ENCODE results near the gene CAPN2. TPM values are rescaled to one million over a fixed set of nuclear protein-coding genes. Genes with fewer than 3 reads are reported as not detected.
"Not testable (repeated sequence)": the region's sequence is repeated elsewhere in the genome, so short reads cannot be mapped to it uniquely, and the experiment has no call there.

The CAPN2 gene
- total and polyA plus RNA-seq, 7 experiments from 2014 or later: 57.6 to 195 (median 99.5) TPM

DNA sequence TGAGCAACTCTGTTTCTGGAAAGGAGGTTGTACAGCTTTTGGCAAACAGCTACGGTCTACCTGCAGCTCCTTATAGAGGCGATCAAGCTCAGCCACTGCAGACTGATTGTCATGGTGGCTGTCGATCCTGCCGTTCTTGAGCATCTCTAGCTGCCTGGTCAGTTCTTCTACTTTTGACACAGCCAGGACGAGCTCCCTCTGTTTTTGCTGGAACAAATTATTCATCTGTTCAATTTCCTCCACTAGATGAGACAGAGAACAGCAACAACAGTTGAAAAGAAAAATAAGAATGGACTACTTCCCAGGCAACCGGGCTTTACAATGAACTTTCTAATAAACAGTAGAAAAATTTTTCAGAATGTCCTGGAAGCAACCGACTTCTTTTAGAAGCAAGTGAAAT lies 90.9 kb downstream of the CAPN2 start:
- no peak for ATAC-seq
- Histone ChIP-seq H3K27me3 (ENCODE audit: control insufficient read depth in 2 of 2, insufficient read depth in 2 of 2, low read length in 2 of 2) (no peaks in the 10 kb centered on the region), H3K9me3 (ENCODE audit: control insufficient read depth in 2 of 3, low read length in 3 of 3) (no peaks in the 10 kb centered on the region), H3K4me3 (ENCODE audit: low read length) (no peak overlapping the region), H3K4me1 (ENCODE audit: control insufficient read depth in 2 of 2, insufficient read depth in 2 of 2, low read length in 2 of 2) (no peaks in the 10 kb centered on the region), H3K27ac (ENCODE audit: low read depth, low read length) (no peak overlapping the region), H3K36me3 (ENCODE audit: control insufficient read depth in 2 of 3, insufficient read depth in 3 of 3, low read length in 3 of 3) (peaks cover 15 to 64% (median 33%) of the 10 kb centered on the region in 3 experiments)
- intact Hi-C loops (cut with micrococcal nuclease): no loop called here
- H3K36me3 Mint-ChIP-seq: peaks cover 19 to 76% (median 47%) of the 10 kb centered on the region in 5 donors
- ChIA-PET CTCF (interaction anchor here (0.6 kb wide), 1 partner anchor 101 kb away, joined by 3 read pairs; no protein-coding TSS in a partner anchor), POLR2A (no interaction called here)
- no peak for DNase-seq
- H3K4me3 Mint-ChIP-seq: no peak overlapping the region
- H3K27ac Mint-ChIP-seq: no peak overlapping the region
- peaks cover 0 to 6% (median 0%) of the 10 kb centered on the region in 7 donors for H3K4me1 Mint-ChIP-seq
- H3K9me3 Mint-ChIP-seq: peaks cover 0 to 3% (median 0%) of the 10 kb centered on the region in 11 donors
- H3K27me3 Mint-ChIP-seq: no peaks in the 10 kb centered on the region

- H3K9me3 ChIP-seq (ENCODE audit: control insufficient read depth in 2 of 3, low read length in 3 of 3); H3K27ac Mint-ChIP-seq; H3K9me3 Mint-ChIP-seq; H3K4me3 ChIP-seq (ENCODE audit: low read length); H3K4me3 Mint-ChIP-seq; H3K27ac ChIP-seq (ENCODE audit: low read depth, low read length); H3K27me3 ChIP-seq (ENCODE audit: control insufficient read depth in 2 of 2, insufficient read depth in 2 of 2, low read length in 2 of 2); H3K27me3 Mint-ChIP-seq; DNase-seq; POLR2A ChIA-PET; ATAC-seq; CTCF ChIA-PET: not testable (repeated sequence)
- H3K4me1 ChIP-seq (ENCODE audit: control insufficient read depth in 2 of 2, insufficient read depth in 2 of 2, low read length in 2 of 2): peaks cover 0 to 22% of the 10 kb centered on the region in 2 donors
- peaks cover 19 to 28% (median 25%) of the 10 kb centered on the region in 7 donors for H3K4me1 Mint-ChIP-seq
- H3K36me3 Mint-ChIP-seq: peaks cover 22 to 47% (median 46%) of the 10 kb centered on the region in 5 donors
- peaks cover 0 to 32% (median 4%) of the 10 kb centered on the region in 3 experiments for H3K36me3 ChIP-seq (ENCODE audit: control insufficient read depth in 2 of 3, insufficient read depth in 3 of 3, low read length in 3 of 3)
- intact Hi-C loops (cut with micrococcal nuclease): loop anchor here (2.0 to 5.0 kb wide), 5 partner anchors 97 to 523 kb away; no protein-coding TSS in a partner anchor
These were observed 97.6 kb downstream of the CAPN2 start for GRCh38 chr1:223809905-223810304.

- Mint-ChIP-seq H3K4me3 (no peak overlapping the region), H3K27ac (peak overlapping the region in 1 of 9 donors; percentile 22), H3K4me1 (peaks cover 19 to 34% (median 32%) of the 10 kb centered on the region in 7 donors), H3K27me3 (no peaks in the 10 kb centered on the region), H3K36me3 (peaks cover 22 to 47% (median 44%) of the 10 kb centered on the region in 5 donors), H3K9me3 (peaks cover 0 to 3% (median 0%) of the 10 kb centered on the region in 11 donors)
- no peaks in the 10 kb centered on the region for H3K9me3 ChIP-seq (ENCODE audit: control insufficient read depth in 2 of 3, low read length in 3 of 3)
- CTCF ChIA-PET: interaction anchor here (0.6 to 3.4 kb wide), 2 partner anchors 35 to 99 kb away, joined by 3 to 20 read pairs; partner anchors contain the start of gene TP53BP2
- H3K27ac ChIP-seq (ENCODE audit: low read depth, low read length): no peak overlapping the region
- H3K27me3 ChIP-seq (ENCODE audit: control insufficient read depth in 2 of 2, insufficient read depth in 2 of 2, low read length in 2 of 2): no peaks in the 10 kb centered on the region
- DNase-seq: no peak
- H3K4me1 ChIP-seq (ENCODE audit: control insufficient read depth in 2 of 2, insufficient read depth in 2 of 2, low read length in 2 of 2): peaks cover 0 to 22% of the 10 kb centered on the region in 2 donors
- ATAC-seq: no peak
- POLR2A ChIA-PET: interaction anchor here (1.1 to 3.1 kb wide), 3 partner anchors 11 to 38 kb away, joined by 3 to 18 read pairs (median 5); partner anchors contain the start of gene TP53BP2
- intact Hi-C loops (cut with micrococcal nuclease): loop anchor here (2.0 to 5.0 kb wide), 5 partner anchors 97 to 522 kb away; no protein-coding TSS in a partner anchor
- H3K4me3 ChIP-seq (ENCODE audit: low read length): no peak overlapping the region
- peaks cover 0 to 26% (median 4%) of the 10 kb centered on the region in 3 experiments for H3K36me3 ChIP-seq (ENCODE audit: control insufficient read depth in 2 of 3, insufficient read depth in 3 of 3, low read length in 3 of 3)
These were observed 98.2 kb downstream of the CAPN2 start for GRCh38 chr1:223810586-223810985.

GRCh38 chr1:223811634-223812101 lies 99.3 kb downstream of the CAPN2 start:
- CTCF ChIA-PET: interaction anchor here (0.7 to 3.4 kb wide), 14 partner anchors 9 to 1482 kb away, joined by 3 to 20 read pairs (median 3); partner anchors contain the start of gene TP53BP2
- no peaks in the 10 kb centered on the region for H3K9me3 ChIP-seq (ENCODE audit: control insufficient read depth in 2 of 3, low read length in 3 of 3)
- H3K36me3 ChIP-seq (ENCODE audit: control insufficient read depth in 2 of 3, insufficient read depth in 3 of 3, low read length in 3 of 3): peaks cover 0 to 15% (median 4%) of the 10 kb centered on the region in 3 experiments
- peaks cover 17 to 41% (median 36%) of the 10 kb centered on the region in 5 donors for H3K36me3 Mint-ChIP-seq
- H3K4me3 ChIP-seq (ENCODE audit: low read length): no peak overlapping the region
- ATAC-seq (peak; percentile 72), DNase-seq (peak in 6 of 9 donors; percentile 24 to 58 (median 44))
- H3K4me3 Mint-ChIP-seq: peak overlapping the region in 2 of 10 donors; percentile 44 to 49
- H3K27me3 ChIP-seq (ENCODE audit: control insufficient read depth in 2 of 2, insufficient read depth in 2 of 2, low read length in 2 of 2): no peaks in the 10 kb centered on the region
- intact Hi-C loops (cut with micrococcal nuclease): loop anchor here (1.0 to 5.0 kb wide), 8 partner anchors 35 to 522 kb away; no protein-coding TSS in a partner anchor
- H3K27ac Mint-ChIP-seq: peak overlapping the region in 6 of 9 donors; percentile 19 to 63 (median 57)
- no peak overlapping the region for H3K27ac ChIP-seq (ENCODE audit: low read depth, low read length)
- H3K4me1 ChIP-seq (ENCODE audit: control insufficient read depth in 2 of 2, insufficient read depth in 2 of 2, low read length in 2 of 2): peaks cover 0 to 22% of the 10 kb centered on the region in 2 donors
- H3K27me3 Mint-ChIP-seq: no peaks in the 10 kb centered on the region
- H3K9me3 Mint-ChIP-seq: peaks cover 0 to 3% (median 0%) of the 10 kb centered on the region in 11 donors
- peaks cover 16 to 44% (median 39%) of the 10 kb centered on the region in 7 donors for H3K4me1 Mint-ChIP-seq
- POLR2A ChIA-PET: interaction anchor here (1.0 to 3.1 kb wide), 4 partner anchors 10 to 37 kb away, joined by 3 to 18 read pairs (median 4); partner anchors contain the start of gene TP53BP2

DNA sequence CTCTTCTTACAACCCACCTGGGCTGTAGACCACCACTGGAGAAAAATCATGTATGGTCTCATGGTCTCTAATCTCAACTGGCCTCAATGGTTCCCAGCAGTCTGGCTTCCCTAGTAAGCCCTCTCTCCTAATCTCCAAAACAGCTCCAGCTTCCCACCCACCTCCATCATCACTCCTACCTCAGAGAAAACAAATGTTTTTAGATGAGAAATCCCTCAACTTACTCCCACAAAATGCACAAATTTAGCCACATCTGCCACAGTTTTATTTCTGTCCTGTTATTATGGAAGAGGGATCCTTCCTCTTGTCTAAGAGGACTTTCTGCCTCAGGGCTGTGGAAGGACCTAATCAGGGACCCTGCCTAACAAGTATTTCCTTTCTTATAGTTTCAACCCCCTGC lies 101.3 kb downstream of the CAPN2 start:
- H3K4me1 ChIP-seq (ENCODE audit: control insufficient read depth in 2 of 2, insufficient read depth in 2 of 2, low read length in 2 of 2): peaks cover 0 to 22% of the 10 kb centered on the region in 2 donors
- ATAC-seq: no peak
- CTCF ChIA-PET: interaction anchor here (0.6 to 3.4 kb wide), 4 partner anchors 8 to 32 kb away, joined by 3 to 20 read pairs (median 6); partner anchors contain the start of gene TP53BP2
- Mint-ChIP-seq H3K27ac (peak overlapping the region in 8 of 9 donors; percentile 21 to 93 (median 84)), H3K9me3 (no peaks in the 10 kb centered on the region), H3K27me3 (no peaks in the 10 kb centered on the region), H3K36me3 (peaks cover 14 to 32% (median 25%) of the 10 kb centered on the region in 5 donors), H3K4me1 (peaks cover 16 to 48% (median 41%) of the 10 kb centered on the region in 7 donors), H3K4me3 (peak overlapping the region in 8 of 10 donors; percentile 9 to 64 (median 36))
- intact Hi-C loops (cut with micrococcal nuclease): loop anchor here (1.0 to 5.0 kb wide), 3 partner anchors 33 to 294 kb away; no protein-coding TSS in a partner anchor
- H3K27me3 ChIP-seq (ENCODE audit: control insufficient read depth in 2 of 2, insufficient read depth in 2 of 2, low read length in 2 of 2): no peaks in the 10 kb centered on the region
- no peak for DNase-seq
- POLR2A ChIA-PET: no interaction called here
- no peak overlapping the region for H3K27ac ChIP-seq (ENCODE audit: low read depth, low read length)
- H3K9me3 ChIP-seq (ENCODE audit: control insufficient read depth in 2 of 3, low read length in 3 of 3): no peaks in the 10 kb centered on the region
- peaks cover 0 to 14% (median 4%) of the 10 kb centered on the region in 3 experiments for H3K36me3 ChIP-seq (ENCODE audit: control insufficient read depth in 2 of 3, insufficient read depth in 3 of 3, low read length in 3 of 3)
- no peak overlapping the region for H3K4me3 ChIP-seq (ENCODE audit: low read length)

DNA sequence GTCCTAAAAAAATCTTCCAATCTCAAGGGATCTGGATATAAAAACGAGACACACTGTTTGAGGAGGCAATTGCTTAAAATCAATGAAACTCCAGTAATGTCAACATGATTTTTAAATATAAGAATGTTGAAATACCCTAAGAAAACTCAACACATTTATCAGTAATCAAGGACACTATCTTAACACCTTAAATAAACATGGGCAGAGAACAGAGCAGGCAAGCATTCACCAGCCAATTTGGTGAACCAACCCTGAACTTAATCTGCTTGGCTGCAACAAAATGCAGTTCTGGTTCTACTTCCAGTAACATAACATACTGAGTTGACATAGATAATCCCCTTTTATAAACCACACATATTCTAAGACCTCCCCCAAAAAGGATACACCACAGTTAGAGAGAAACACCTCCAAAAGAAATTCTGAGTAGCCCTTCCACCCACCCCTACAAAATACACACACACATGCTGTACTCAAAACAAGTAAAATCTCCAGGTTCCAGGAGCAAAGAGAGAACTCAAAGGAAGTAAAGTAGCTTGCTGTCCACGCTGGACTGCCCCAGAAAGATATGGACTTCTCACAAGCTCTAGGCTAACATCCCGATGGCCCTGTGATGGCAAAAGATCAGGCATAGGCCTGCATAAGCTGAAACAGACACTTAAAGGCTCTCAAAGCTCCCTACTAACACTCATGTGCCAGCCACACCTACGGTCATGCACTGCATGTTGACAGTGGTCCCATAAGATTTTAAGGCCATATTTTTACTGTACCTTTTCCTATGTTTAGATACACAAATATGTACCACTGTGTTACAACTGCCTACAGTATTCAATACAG lies 102.9 kb downstream of the CAPN2 start:
- intact Hi-C loops (cut with micrococcal nuclease): no loop called here
- Histone ChIP-seq H3K27ac (ENCODE audit: low read depth, low read length) (no peak overlapping the region), H3K27me3 (ENCODE audit: control insufficient read depth in 2 of 2, insufficient read depth in 2 of 2, low read length in 2 of 2) (no peaks in the 10 kb centered on the region), H3K9me3 (ENCODE audit: control insufficient read depth in 2 of 3, low read length in 3 of 3) (no peaks in the 10 kb centered on the region), H3K4me3 (ENCODE audit: low read length) (no peak overlapping the region), H3K36me3 (ENCODE audit: control insufficient read depth in 2 of 3, insufficient read depth in 3 of 3, low read length in 3 of 3) (peaks cover 0 to 21% (median 4%) of the 10 kb centered on the region in 3 experiments), H3K4me1 (ENCODE audit: control insufficient read depth in 2 of 2, insufficient read depth in 2 of 2, low read length in 2 of 2) (peaks cover 0 to 22% of the 10 kb centered on the region in 2 donors)
- no peaks in the 10 kb centered on the region for H3K27me3 Mint-ChIP-seq
- peaks cover 14 to 36% (median 28%) of the 10 kb centered on the region in 5 donors for H3K36me3 Mint-ChIP-seq
- CTCF ChIA-PET: interaction anchor here (0.6 kb wide), 1 partner anchor 16 kb away, joined by 3 read pairs; no protein-coding TSS in a partner anchor
- H3K4me1 Mint-ChIP-seq: peaks cover 16 to 48% (median 41%) of the 10 kb centered on the region in 7 donors
- no peak for ATAC-seq
- POLR2A ChIA-PET: interaction anchor here (0.6 kb wide), 1 partner anchor 31 kb away, joined by 3 read pairs; no protein-coding TSS in a partner anchor
- H3K4me3 Mint-ChIP-seq: peak overlapping the region in 2 of 10 donors; percentile 1 to 16
- H3K27ac Mint-ChIP-seq: peak overlapping the region in 8 of 9 donors; percentile 10 to 81 (median 52)
- H3K9me3 Mint-ChIP-seq: no peaks in the 10 kb centered on the region
- DNase-seq: no peak
